T-helper 2 cell treated with Interferon-gamma antibody and Interleukin-4, amounts not matched to agents 5 μg/mL and 100 μg/mL, for 36 hours (primary cell): ENCODE data around the gene VWCE.
A peak's percentile ranks its signal among the peaks of the same experiment; 100 is the strongest.

ENCODE experiments used
- DNase-seq: peaks from one replicate; pipeline ENCODE4 v3.0.0; 2021; ENCODE audit warnings: low spot score
- H3K27ac Mint-ChIP-seq: one replicate; pipeline ENCODE4 v1.8.0; 2021; ENCODE audit warnings: mild to moderate bottlenecking, mixed read lengths
- H3K27me3 Mint-ChIP-seq: one replicate; pipeline ENCODE4 v1.8.0; 2021; ENCODE audit warnings: low read depth, mixed read lengths
- H3K36me3 Mint-ChIP-seq: one replicate; pipeline ENCODE4 v1.8.0; 2021; ENCODE audit warnings: low read depth, mixed read lengths
- H3K4me1 Mint-ChIP-seq: one replicate; pipeline ENCODE4 v1.8.0; 2021; ENCODE audit warnings: low read depth, mixed read lengths
- H3K4me3 Mint-ChIP-seq: one replicate; pipeline ENCODE4 v1.8.0; 2022; ENCODE audit warnings: mild to moderate bottlenecking, moderate library complexity, mixed read lengths
- H3K9me3 Mint-ChIP-seq: one replicate; pipeline ENCODE4 v1.8.0; 2021; ENCODE audit warnings: mixed read lengths

VWCE gene, protein sequence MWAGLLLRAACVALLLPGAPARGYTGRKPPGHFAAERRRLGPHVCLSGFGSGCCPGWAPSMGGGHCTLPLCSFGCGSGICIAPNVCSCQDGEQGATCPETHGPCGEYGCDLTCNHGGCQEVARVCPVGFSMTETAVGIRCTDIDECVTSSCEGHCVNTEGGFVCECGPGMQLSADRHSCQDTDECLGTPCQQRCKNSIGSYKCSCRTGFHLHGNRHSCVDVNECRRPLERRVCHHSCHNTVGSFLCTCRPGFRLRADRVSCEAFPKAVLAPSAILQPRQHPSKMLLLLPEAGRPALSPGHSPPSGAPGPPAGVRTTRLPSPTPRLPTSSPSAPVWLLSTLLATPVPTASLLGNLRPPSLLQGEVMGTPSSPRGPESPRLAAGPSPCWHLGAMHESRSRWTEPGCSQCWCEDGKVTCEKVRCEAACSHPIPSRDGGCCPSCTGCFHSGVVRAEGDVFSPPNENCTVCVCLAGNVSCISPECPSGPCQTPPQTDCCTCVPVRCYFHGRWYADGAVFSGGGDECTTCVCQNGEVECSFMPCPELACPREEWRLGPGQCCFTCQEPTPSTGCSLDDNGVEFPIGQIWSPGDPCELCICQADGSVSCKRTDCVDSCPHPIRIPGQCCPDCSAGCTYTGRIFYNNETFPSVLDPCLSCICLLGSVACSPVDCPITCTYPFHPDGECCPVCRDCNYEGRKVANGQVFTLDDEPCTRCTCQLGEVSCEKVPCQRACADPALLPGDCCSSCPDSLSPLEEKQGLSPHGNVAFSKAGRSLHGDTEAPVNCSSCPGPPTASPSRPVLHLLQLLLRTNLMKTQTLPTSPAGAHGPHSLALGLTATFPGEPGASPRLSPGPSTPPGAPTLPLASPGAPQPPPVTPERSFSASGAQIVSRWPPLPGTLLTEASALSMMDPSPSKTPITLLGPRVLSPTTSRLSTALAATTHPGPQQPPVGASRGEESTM

DNA sequence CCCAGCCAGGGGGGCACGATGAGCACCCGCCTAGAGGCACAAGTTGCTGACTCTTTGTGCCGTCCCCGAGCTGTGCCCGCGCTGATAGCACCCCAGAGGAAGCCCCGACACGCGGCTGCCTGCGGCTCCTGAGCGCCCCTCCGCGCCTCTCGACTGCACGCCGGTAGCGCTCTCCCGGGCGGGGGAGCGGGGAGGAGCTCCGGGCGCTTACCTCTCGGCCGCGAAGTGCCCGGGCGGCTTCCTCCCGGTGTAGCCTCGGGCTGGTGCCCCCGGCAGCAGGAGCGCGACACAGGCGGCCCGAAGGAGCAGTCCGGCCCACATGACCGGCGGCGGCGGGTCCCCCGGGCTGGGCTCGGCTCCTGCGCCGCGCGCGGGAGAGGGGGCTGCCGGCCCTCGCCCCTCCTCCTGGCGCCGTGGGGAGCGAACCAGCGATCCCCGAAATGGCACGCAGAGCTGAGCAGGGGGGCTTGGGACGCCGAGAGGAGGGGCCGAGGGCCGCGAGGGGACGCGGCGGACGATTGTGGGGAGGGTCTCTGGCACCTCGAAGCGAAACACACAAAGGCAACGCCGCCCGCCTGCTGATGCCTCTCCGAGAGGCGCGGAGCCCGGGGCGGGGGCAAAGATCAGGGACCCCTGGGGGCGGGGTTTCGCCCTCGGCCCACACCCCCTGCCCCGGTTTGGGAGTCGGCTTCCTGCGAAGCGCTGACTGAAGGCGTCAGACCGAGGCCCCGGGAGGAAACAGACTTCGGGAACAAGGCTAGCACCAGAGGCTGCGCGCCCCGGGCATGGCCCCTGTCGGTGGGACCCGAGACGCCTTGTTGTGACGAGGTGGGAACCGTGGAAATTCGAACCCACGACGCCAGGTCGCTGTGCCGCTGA lies at the start of gene VWCE:
Gene VWCE, minus strand, starts transcription at position 600 of the 879 bp plus-strand sequence. Its CDS starts 279 bp downstream, at position 321.
- DNase-seq: peak; percentile 72
- H3K36me3 Mint-ChIP-seq: peaks cover 19% of the 10 kb centered on the region
- H3K27me3 Mint-ChIP-seq: peaks cover 13% of the 10 kb centered on the region
- H3K9me3 Mint-ChIP-seq: no peaks in the 10 kb centered on the region
- H3K4me1 Mint-ChIP-seq: peaks cover 31% of the 10 kb centered on the region
- H3K27ac Mint-ChIP-seq: no peak within 1 kb of the TSS
- peak within 1 kb of the TSS; percentile 84 for H3K4me3 Mint-ChIP-seq

- Mint-ChIP-seq H3K27ac (no peak overlapping the region), H3K9me3 (no peaks in the 10 kb centered on the region), H3K4me1 (no peaks in the 10 kb centered on the region), H3K27me3 (no peaks in the 10 kb centered on the region), H3K4me3 (no peak overlapping the region), H3K36me3 (peaks cover 2% of the 10 kb centered on the region)
- DNase-seq: no peak
Observed at GRCh38 chr11:61343792-61344745, 49.0 kb upstream of the VWCE start.

- no peak overlapping the region for H3K4me3 Mint-ChIP-seq
- no peaks in the 10 kb centered on the region for H3K27me3 Mint-ChIP-seq
- H3K27ac Mint-ChIP-seq: no peak overlapping the region
- H3K4me1 Mint-ChIP-seq: no peaks in the 10 kb centered on the region
- H3K36me3 Mint-ChIP-seq: peaks cover 6% of the 10 kb centered on the region
- no peaks in the 10 kb centered on the region for H3K9me3 Mint-ChIP-seq
- DNase-seq: no peak
Observed at GRCh38 chr11:61342207-61342803, 47.2 kb upstream of the VWCE start.

- DNase-seq: no peak
- H3K4me3 Mint-ChIP-seq: no peak overlapping the region
- peaks cover 4% of the 10 kb centered on the region for H3K36me3 Mint-ChIP-seq
- no peaks in the 10 kb centered on the region for H3K27me3 Mint-ChIP-seq
- H3K27ac Mint-ChIP-seq: no peak overlapping the region
- H3K9me3 Mint-ChIP-seq: no peaks in the 10 kb centered on the region
- peaks cover 4% of the 10 kb centered on the region for H3K4me1 Mint-ChIP-seq
Observed at GRCh38 chr11:61341706-61342105, 46.6 kb upstream of the VWCE start.

GRCh38 chr11:61340979-61341378 lies 45.9 kb upstream of the VWCE start:
- H3K4me3 Mint-ChIP-seq: no peak overlapping the region
- H3K27ac Mint-ChIP-seq: no peak overlapping the region
- no peaks in the 10 kb centered on the region for H3K9me3 Mint-ChIP-seq
- H3K4me1 Mint-ChIP-seq: peaks cover 8% of the 10 kb centered on the region
- peaks cover 3% of the 10 kb centered on the region for H3K36me3 Mint-ChIP-seq
- no peaks in the 10 kb centered on the region for H3K27me3 Mint-ChIP-seq
- DNase-seq: no peak

- H3K4me3 Mint-ChIP-seq: no peak overlapping the region
- peaks cover 3% of the 10 kb centered on the region for H3K36me3 Mint-ChIP-seq
- no peaks in the 10 kb centered on the region for H3K9me3 Mint-ChIP-seq
- no peaks in the 10 kb centered on the region for H3K27me3 Mint-ChIP-seq
- peaks cover 11% of the 10 kb centered on the region for H3K4me1 Mint-ChIP-seq
- no peak for DNase-seq
- H3K27ac Mint-ChIP-seq: no peak overlapping the region
Observed at GRCh38 chr11:61339490-61339878, 44.4 kb upstream of the VWCE start.

- Mint-ChIP-seq H3K27ac (peak overlapping the region; percentile 17), H3K4me3 (no peak overlapping the region), H3K36me3 (peaks cover 3% of the 10 kb centered on the region), H3K9me3 (no peaks in the 10 kb centered on the region), H3K27me3 (no peaks in the 10 kb centered on the region), H3K4me1 (peaks cover 15% of the 10 kb centered on the region)
- no peak for DNase-seq
Observed at GRCh38 chr11:61338783-61339489, 43.8 kb upstream of the VWCE start.

DNA sequence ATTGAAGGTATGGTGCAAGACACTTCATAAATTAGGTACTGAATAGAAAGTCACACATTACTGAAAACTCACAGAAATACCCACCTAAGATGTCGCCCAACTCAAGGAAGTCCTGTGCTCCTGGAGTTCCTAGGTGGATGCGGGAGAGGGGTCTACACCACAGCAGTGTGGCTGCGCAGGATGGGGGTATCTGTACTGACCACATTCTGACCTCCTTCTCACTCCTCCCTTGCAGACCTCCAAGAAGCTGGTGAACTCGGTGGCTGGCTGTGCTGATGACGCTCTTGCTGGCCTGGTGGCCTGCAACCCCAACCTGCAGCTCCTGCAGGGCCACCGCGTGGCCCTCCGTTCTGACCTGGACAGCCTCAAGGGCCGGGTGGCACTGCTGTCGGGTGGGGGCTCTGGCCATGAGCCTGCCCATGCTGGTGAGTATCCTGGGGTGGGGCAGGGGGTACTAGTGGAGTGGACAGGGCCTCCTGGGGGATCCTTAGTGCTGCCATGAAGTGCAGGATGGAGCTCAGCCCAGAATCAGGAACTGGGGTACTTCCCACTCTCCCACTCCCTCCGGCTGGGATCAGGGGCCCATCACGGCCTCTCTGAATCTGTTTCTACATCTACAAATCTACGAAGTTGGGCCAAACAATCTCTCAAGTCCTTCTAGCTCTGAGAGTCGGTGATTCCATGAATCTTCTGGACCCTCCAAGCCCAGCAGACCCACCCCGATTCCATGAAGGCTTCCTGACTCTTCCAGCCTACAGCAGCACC lies 42.8 kb upstream of the VWCE start:
- no peak for DNase-seq

DNA sequence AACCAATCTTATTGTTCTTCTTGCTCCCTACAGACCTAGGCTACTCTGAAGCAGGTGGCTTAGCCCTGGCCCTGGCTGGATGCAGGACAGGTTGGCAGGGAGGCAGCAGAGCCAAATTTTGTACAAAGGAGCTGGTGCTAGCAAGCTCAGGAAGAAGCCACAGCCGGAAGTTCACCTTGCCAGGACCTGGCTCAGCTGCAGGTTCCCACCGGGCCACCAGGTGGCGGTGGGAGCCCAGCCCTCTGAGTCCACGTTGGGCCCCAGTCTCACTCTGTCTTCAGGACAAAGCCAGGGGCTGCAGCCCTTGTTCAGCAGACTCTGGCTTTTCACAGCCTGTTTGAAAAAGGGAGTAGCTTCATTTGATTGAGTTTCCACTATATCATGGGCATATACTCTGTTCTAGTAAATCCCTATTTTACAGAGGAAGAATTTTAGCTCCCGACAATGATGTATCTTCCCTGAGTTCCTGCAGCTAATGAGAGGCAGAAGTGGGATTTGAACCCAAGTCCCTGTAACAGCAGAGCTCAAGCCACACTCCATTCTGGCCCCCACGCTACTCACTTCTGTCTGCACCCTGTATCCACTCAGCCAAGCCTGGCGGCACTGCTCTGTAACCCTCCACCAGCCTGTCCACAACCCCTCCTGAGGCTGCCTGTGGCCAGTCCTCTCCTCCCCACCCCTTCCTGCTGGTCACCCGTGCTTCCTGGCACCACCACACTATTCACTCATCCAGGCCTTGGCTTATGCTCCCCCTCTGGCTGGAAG lies 41.2 kb upstream of the VWCE start:
- Mint-ChIP-seq H3K27me3 (no peaks in the 10 kb centered on the region), H3K36me3 (peaks cover 14% of the 10 kb centered on the region), H3K4me3 (peak overlapping the region; percentile 32), H3K4me1 (peaks cover 27% of the 10 kb centered on the region), H3K9me3 (no peaks in the 10 kb centered on the region), H3K27ac (peak overlapping the region; percentile 82)
- DNase-seq: peak; percentile 81

More for the DNA sequence above, 42.8 kb upstream of the VWCE start:
- Mint-ChIP-seq H3K36me3 (peaks cover 3% of the 10 kb centered on the region), H3K4me3 (no peak overlapping the region), H3K27ac (no peak overlapping the region), H3K27me3 (no peaks in the 10 kb centered on the region), H3K9me3 (no peaks in the 10 kb centered on the region), H3K4me1 (peaks cover 18% of the 10 kb centered on the region)

DNA sequence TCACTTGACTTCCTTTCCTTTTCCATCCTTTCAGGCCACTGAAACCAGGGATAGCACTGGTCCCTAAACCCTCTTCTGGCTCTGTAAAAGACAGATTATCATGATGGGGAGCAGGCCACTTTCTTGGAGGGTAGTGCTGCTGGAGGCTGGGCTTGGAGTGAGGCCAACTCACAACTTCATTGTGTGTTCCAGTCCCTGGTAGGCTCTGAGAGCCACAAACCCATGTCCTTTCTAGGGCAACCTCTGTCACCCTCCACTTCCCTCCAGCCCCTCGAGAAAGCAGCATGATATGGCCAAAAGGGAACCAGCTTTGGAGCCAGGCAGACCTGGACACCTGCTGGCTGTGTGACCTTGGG lies 40.2 kb upstream of the VWCE start:
- no peaks in the 10 kb centered on the region for H3K9me3 Mint-ChIP-seq

More for the DNA sequence above, 40.2 kb upstream of the VWCE start:
- Mint-ChIP-seq H3K27me3 (no peaks in the 10 kb centered on the region), H3K4me1 (peaks cover 34% of the 10 kb centered on the region), H3K27ac (peak overlapping the region; percentile 62), H3K4me3 (peak overlapping the region; percentile 24), H3K36me3 (peaks cover 19% of the 10 kb centered on the region)
- no peak for DNase-seq
